Transverse colon (tissue), 4 donors: ENCODE results near the gene VAMP5.

Source experiments
- EP300 ChIP-seq: sonication (generic); formaldehyde crosslinking; IDR thresholded peaks from one replicate; pipeline ENCODE4 v1.6.1; 2017; ENCODE audit warnings: antibody characterized with exemption, low read depth
- POLR2A ChIP-seq: fragments of 450-650 bp; IDR thresholded peaks from one replicate; pipeline ENCODE4 v1.6.1; 2016; ENCODE audit warnings: antibody characterized with exemption, mild to moderate bottlenecking, moderate library complexity
- POLR2AphosphoS5 ChIP-seq, 3 donors: sonication (generic); formaldehyde crosslinking; IDR thresholded peaks; one replicate each; pipeline ENCODE4 v1.6.1; 2016; ENCODE audit warnings: antibody characterized with exemption in 3 of 3
- TF ChIP-seq, protein P1 (sequence below), 5 experiments: fragments of 200-600 bp in 3 of 5; fragments of 450-650 bp in 2 of 5; sonication (generic) in 3 of 5; IDR thresholded peaks; 1 replicate in 2 of 5; 2 replicates in 3 of 5; pipeline ENCODE4 v1.5.1; 2016 to 2017; ENCODE audit warnings: antibody characterized with exemption in 5 of 5, inconsistent platforms in 3 of 5, mild to moderate bottlenecking in 2 of 5, moderate library complexity in 1 of 5

DNA sequence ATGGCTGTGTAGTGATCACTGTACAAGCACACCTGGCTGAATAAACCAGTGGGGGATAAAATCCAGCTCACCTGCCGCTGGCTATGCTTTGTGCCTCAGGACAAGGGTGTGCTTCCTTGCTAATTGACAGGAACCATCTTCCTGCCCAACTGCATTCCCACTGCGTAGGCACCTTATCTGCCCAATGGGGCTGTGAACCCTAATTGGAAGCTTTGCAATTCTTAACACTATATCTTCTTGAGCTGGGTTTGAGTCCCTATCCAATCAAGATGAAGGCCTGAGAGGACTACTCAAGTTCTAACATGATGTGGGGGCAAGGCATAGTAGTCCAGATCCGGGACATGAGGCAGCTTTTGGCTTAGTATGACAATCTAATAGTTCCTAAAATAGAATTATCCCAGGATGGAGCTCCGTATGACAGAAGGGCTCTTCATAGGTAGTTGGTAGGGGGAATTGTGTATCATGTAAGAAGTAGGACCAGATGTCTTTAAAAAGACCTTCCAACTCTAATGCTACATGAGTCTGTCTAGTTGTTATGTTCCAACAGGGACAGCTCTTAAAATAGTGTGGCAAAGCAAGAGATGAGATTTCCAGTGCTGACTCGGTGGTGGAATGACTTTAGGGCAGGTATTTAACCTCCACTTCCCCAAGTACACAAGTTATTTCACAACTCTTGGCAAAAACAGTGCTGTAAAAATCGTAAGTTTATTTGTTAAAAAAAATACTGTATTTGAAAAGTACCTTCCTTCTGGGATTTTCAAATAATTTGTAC, 20.5 kb downstream of the VAMP5 start:
- TF ChIP-seq, protein P1, sequence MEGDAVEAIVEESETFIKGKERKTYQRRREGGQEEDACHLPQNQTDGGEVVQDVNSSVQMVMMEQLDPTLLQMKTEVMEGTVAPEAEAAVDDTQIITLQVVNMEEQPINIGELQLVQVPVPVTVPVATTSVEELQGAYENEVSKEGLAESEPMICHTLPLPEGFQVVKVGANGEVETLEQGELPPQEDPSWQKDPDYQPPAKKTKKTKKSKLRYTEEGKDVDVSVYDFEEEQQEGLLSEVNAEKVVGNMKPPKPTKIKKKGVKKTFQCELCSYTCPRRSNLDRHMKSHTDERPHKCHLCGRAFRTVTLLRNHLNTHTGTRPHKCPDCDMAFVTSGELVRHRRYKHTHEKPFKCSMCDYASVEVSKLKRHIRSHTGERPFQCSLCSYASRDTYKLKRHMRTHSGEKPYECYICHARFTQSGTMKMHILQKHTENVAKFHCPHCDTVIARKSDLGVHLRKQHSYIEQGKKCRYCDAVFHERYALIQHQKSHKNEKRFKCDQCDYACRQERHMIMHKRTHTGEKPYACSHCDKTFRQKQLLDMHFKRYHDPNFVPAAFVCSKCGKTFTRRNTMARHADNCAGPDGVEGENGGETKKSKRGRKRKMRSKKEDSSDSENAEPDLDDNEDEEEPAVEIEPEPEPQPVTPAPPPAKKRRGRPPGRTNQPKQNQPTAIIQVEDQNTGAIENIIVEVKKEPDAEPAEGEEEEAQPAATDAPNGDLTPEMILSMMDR (IDR thresholded peaks at IDR 0.05), result no peak
- TF ChIP-seq POLR2A (no peak), POLR2AphosphoS5 (IDR thresholded peaks at IDR 0.05) (no peak), EP300 (no peak)
